Daoy (cell line): ENCODE measurements around the gene POP7. TPM values are rescaled to one million over a fixed set of nuclear protein-coding genes. Genes with fewer than 3 reads are reported as not detected.
"Not testable (repeated sequence)": the region's sequence is repeated elsewhere in the genome, so short reads cannot be mapped to it uniquely, and the experiment has no call there.

ENCODE experiments used
- DNase-seq: peaks from one replicate; pipeline ENCODE4 v3.0.0-alpha.2; 2015; ENCODE audit warnings: low read depth
- total RNA-seq: library from RNA; depleted of rRNA; stranded (reverse); fragments of >200 nt; shearing (Covaris generic); gene quantifications from 2 replicates; pipeline ENCODE4 v1.2.3, GENCODE V29; 2014

The POP7 gene
- total RNA-seq, 1 experiment from 2014 or later = 146 TPM

GRCh38 chr7:100691676-100692577 lies 14.0 kb upstream of the POP7 start:
- DNase-seq = peak; percentile 84

GRCh38 chr7:100692578-100692961 lies 13.4 kb upstream of the POP7 start:
- DNase-seq = no peak

- peak; percentile 31 for DNase-seq
Observed at GRCh38 chr7:100693312-100694097, 12.4 kb upstream of the POP7 start.

- peak; percentile 87 for DNase-seq
Observed at GRCh38 chr7:100694098-100694745, 11.7 kb upstream of the POP7 start, which contains the start of gene GIGYF1. Gene GIGYF1, minus strand, starts transcription at chr7:100694250. Its CDS starts 6,012 bp downstream, at chr7:100688238.

DNA sequence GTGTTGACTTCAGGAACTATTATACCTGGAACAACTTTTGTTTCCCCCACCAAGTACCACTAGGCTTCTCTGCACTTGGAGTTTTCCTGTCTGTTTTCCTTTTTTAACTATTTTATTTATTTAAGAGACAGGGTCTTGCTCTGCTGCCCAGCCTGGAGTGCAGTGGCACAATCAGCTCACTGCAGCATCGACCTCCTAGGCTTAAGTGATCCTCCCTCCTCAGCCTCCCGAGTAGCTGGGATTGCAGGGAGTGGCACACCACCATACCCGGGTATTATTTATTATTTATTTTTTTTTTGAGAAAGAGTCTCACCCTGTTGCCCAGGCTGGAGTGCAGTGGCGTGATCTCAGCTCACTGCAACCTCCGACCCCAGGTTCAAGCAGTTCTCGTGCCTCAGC lies 9.8 kb upstream of the POP7 start:
- no peak for DNase-seq

DNA sequence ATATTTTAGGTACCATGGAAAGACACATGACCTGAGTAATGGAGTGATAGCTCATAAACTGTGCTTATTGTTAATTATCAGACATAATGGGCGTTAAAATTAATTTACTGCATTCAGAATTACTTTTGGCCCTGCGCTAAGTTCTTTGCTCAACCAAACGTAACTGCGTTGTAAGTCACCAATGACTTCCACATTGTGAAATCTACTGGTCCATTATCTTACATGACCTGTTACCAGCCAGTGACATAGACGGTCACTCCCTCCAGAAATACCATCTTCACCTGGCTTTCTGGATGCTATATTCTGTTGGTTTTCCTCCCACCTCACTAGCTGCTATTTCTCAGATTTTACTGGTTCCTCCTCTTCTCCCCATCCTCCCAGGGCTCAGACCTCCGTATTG lies 6.9 kb upstream of the POP7 start:
- DNase-seq = no peak

DNA sequence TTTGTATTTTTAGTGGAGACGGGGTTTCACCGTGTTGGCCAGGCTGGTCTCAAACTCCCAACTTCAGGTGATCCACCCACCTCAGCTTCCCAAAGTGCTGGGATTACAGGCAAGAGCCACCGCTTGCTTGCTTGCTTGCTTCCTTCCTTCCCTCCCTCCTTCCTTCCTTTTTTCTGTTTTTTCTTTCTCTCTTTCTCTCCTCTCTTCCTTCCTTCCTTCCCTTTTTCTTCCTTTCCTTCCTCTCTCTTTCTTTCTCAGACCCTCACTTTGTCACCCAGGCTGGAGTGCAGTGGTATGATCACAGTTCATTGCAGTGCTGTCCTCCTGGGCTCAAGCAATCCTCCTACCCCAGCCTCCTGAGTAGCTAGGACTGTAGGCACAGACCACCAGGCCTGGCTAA lies 4.8 kb upstream of the POP7 start:
- not testable (repeated sequence) for DNase-seq

GRCh38 chr7:100705320-100705752 lies 585 bp upstream of the POP7 start:
- DNase-seq = peak; percentile 90

- no peak for DNase-seq
Observed at GRCh38 chr7:100706672-100707311, 871 bp downstream of the POP7 start.

GRCh38 chr7:100708395-100708794 lies 2.5 kb downstream of the POP7 start:
- DNase-seq = no peak

GRCh38 chr7:100710452-100710851 lies 4.5 kb downstream of the POP7 start:
- no peak for DNase-seq

DNA sequence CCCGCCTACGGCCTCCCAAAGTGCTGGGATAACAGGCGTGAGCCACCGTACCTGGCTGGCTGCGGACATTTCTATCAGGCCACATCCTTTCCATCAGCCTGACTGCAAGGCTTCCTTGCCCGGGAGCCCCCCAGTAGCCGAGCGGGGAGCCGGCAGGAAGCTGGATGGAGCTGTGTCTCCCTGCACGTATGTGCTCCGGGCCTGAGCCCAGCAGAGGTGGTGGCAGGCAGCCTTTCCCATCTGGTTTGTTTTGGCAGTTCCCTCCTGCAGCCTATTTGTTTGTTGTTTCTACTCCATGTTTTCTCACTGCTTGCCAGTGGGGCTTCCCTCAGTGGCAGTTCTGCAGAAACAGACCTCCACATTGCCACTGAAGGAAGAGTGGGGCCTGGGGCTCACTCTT lies 5.4 kb downstream of the POP7 start:
- no peak for DNase-seq

- no peak for DNase-seq
Observed at GRCh38 chr7:100714725-100715124, 8.8 kb downstream of the POP7 start.

DNA sequence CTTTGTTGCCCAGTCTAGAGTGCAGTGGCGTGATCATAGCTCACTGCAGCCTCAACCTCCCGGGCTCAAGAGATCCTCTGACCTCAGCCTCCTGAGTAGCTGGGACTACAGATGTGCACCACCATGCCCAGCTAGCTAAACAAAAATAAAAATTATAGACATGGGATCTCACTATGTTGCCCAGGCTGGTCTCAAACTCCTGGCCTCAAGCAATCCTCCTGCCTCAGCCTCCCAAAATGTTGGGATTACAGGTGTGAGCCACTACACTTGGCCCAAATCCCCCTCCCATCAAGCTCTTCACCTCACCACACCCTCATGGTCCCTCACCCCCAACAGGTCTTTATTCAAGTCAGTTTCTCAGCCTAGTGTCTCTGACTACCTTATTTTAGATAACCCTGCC lies 11.2 kb downstream of the POP7 start:
- DNase-seq = not testable (repeated sequence)

DNA sequence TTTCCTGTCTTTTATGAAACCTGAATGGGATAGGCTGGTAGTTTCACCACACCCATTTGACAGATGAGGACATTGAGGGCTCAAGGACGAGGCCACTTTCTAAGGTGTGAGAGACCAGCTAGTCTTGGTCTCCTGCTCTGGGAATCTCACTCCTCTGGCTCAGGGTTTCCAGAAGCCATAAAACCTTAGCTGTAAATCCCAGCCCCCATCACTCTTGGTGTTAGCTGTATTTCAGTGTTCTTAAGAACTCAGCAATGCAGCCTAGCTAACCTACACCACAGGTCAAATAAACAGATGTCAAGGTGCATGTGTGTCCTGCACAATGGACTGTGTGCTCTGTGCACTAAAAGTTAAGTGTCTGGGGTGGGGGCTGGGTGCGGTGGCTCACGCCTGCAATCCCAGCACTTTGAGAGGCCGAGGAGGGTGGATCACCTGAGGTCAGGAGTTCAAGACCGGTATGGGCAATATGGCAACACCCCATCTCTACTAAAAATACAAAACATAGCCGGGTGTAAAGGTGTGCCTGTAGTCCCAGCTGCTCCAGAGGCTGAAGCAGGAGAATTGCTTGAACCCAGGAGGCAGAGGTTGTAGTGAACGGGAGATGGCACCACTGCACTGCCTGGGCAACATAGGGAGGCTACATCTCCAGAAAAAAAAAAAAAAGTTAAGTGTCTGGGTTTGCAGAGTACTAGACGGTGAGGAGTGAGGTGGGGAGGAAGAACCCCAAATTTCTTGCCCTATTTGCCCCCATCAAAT lies 13.8 kb downstream of the POP7 start:
- DNase-seq = peak; percentile 76

DNA sequence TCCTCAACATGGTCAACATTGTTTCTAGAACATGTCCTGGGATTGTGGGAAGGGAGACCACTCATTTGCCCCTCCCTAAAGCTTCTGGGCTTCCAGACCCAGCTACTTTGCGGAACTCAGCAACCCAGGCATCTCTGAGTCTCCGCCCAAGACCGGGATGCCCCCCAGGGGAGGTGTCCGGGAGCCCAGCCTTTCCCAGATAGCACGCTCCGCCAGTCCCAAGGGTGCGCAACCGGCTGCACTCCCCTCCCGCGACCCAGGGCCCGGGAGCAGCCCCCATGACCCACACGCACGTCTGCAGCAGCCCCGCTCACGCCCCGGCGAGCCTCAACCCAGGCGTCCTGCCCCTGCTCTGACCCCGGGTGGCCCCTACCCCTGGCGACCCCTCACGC lies 14.4 kb downstream of the POP7 start, which contains the start of gene EPO:
TSS of gene EPO (plus strand) at position 190 of the 392 bp plus-strand sequence. CDS start 513 bp downstream, outside the sequence.
- DNase-seq = no peak

DNA sequence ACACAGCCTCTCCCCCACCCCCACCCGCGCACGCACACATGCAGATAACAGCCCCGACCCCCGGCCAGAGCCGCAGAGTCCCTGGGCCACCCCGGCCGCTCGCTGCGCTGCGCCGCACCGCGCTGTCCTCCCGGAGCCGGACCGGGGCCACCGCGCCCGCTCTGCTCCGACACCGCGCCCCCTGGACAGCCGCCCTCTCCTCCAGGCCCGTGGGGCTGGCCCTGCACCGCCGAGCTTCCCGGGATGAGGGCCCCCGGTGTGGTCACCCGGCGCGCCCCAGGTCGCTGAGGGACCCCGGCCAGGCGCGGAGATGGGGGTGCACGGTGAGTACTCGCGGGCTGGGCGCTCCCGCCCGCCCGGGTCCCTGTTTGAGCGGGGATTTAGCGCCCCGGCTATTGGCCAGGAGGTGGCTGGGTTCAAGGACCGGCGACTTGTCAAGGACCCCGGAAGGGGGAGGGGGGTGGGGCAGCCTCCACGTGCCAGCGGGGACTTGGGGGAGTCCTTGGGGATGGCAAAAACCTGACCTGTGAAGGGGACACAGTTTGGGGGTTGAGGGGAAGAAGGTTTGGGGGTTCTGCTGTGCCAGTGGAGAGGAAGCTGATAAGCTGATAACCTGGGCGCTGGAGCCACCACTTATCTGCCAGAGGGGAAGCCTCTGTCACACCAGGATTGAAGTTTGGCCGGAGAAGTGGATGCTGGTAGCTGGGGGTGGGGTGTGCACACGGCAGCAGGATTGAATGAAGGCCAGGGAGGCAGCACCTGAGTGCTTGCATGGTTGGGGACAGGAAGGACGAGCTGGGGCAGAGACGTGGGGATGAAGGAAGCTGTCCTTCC lies 15.0 kb downstream of the POP7 start:
- DNase-seq = no peak

DNA sequence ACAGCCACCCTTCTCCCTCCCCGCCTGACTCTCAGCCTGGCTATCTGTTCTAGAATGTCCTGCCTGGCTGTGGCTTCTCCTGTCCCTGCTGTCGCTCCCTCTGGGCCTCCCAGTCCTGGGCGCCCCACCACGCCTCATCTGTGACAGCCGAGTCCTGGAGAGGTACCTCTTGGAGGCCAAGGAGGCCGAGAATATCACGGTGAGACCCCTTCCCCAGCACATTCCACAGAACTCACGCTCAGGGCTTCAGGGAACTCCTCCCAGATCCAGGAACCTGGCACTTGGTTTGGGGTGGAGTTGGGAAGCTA lies 15.5 kb downstream of the POP7 start:
- DNase-seq = no peak

- DNase-seq = no peak
Observed at GRCh38 chr7:100722480-100723212, 16.7 kb downstream of the POP7 start.
